Measurements from ENCODE around the gene PCDHGB5. TPM values are rescaled to one million over a fixed set of nuclear protein-coding genes. Genes with fewer than 3 reads are reported as not detected.
"Not testable (repeated sequence)": the region's sequence is repeated elsewhere in the genome, so short reads cannot be mapped to it uniquely, and the experiment has no call there.

The PCDHGB5 gene
- total RNA-seq, 2 experiments from 2014 or later: 0.11 TPM; not detected in 1

GRCh38 chr5:141389153-141390042 is 8.3 kb upstream of the PCDHGB5 start:
- POLR2A ChIA-PET: no interaction called here
- intact Hi-C loops (cut with micrococcal nuclease): no loop called here

GRCh38 chr5:141392429-141393198 is 5.1 kb upstream of the PCDHGB5 start, which contains the start of gene PCDHGA8:
Gene PCDHGA8, plus strand, starts transcription at chr5:141392633. Its CDS starts 181 bp downstream, at chr5:141392814.
- Mint-ChIP-seq H3K4me1 (ENCODE audit: low read depth) (peaks cover 2% of the 10 kb centered on the region), H3K4me3 (no peak within 1 kb of the TSS), H3K36me3 (ENCODE audit: low read depth) (peaks cover 19% of the 10 kb centered on the region), H3K27me3 (peaks cover 57% of the 10 kb centered on the region), H3K9me3 (peaks cover 31% of the 10 kb centered on the region), H3K27ac (no peak within 1 kb of the TSS)
- DNase-seq (no peak), ATAC-seq (no peak)
- POLR2A ChIA-PET: no interaction called here
- peak; percentile 33 for TF ChIP-seq CTCF (IDR thresholded peaks at IDR 0.05)
- intact Hi-C loops (cut with micrococcal nuclease): no loop called here
- CTCF ChIA-PET: interaction anchor here (1.0 to 2.2 kb wide), 9 partner anchors 15 to 206 kb away, joined by 3 to 9 read pairs (median 3); partner anchors contain the start of genes PCDHB9, PCDHGA1, PCDHGA10 and PCDHGA11

More at GRCh38 chr5:141389153-141390042, 8.3 kb upstream of the PCDHGB5 start:
- Mint-ChIP-seq H3K27ac (no peak overlapping the region), H3K4me1 (ENCODE audit: low read depth) (peaks cover 2% of the 10 kb centered on the region), H3K4me3 (no peak overlapping the region), H3K9me3 (peaks cover 41% of the 10 kb centered on the region), H3K36me3 (ENCODE audit: low read depth) (peaks cover 20% of the 10 kb centered on the region), H3K27me3 (peaks cover 67% of the 10 kb centered on the region)
- no peak for DNase-seq
- no peak for TF ChIP-seq CTCF (IDR thresholded peaks at IDR 0.05)
- ATAC-seq: no peak
- CTCF ChIA-PET: interaction anchor here (0.7 to 1.5 kb wide), 9 partner anchors 15 to 202 kb away, joined by 3 to 5 read pairs (median 3); partner anchors contain the start of genes PCDHGA11, PCDHGA3, PCDHGB3 and PCDHGB6

- peaks cover 57% of the 10 kb centered on the region for H3K27me3 Mint-ChIP-seq
- peaks cover 19% of the 10 kb centered on the region for H3K36me3 Mint-ChIP-seq (ENCODE audit: low read depth)
- ATAC-seq: no peak
- no peak for TF ChIP-seq CTCF (IDR thresholded peaks at IDR 0.05)
- no peak overlapping the region for H3K4me3 Mint-ChIP-seq
- H3K4me1 Mint-ChIP-seq (ENCODE audit: low read depth): peaks cover 2% of the 10 kb centered on the region
- POLR2A ChIA-PET: no interaction called here
- intact Hi-C loops (cut with micrococcal nuclease): no loop called here
- DNase-seq: no peak
- CTCF ChIA-PET: interaction anchor here (0.6 to 2.2 kb wide), 6 partner anchors 14 to 92 kb away, joined by 3 to 9 read pairs (median 3); partner anchors contain the start of genes PCDHGA1, PCDHGA10, PCDHGA12 and PCDHGB6
- peaks cover 29% of the 10 kb centered on the region for H3K9me3 Mint-ChIP-seq
- no peak overlapping the region for H3K27ac Mint-ChIP-seq
Observed at GRCh38 chr5:141393267-141393666, 4.5 kb upstream of the PCDHGB5 start.

GRCh38 chr5:141394401-141395187 is 3.2 kb upstream of the PCDHGB5 start:
- H3K27ac Mint-ChIP-seq; intact Hi-C loops (cut with micrococcal nuclease); POLR2A ChIA-PET; H3K4me1 Mint-ChIP-seq (ENCODE audit: low read depth); ATAC-seq; DNase-seq; H3K4me3 Mint-ChIP-seq: not testable (repeated sequence)
- H3K27me3 Mint-ChIP-seq: peaks cover 55% of the 10 kb centered on the region
- H3K9me3 Mint-ChIP-seq: peaks cover 29% of the 10 kb centered on the region
- H3K36me3 Mint-ChIP-seq (ENCODE audit: low read depth): peaks cover 23% of the 10 kb centered on the region
- CTCF ChIA-PET: interaction anchor here (3.6 kb wide), 1 partner anchor 19 kb away, joined by 19 read pairs; the partner anchor contains the start of gene PCDHGA10
